GM10266 (cell line): ENCODE measurements around the gene PEX14.

Experiments used
- DNase-seq: peaks from one replicate; pipeline ENCODE4 v3.0.0; 2012; ENCODE audit errors: extremely low spot score
- CTCF ChIP-seq: IDR thresholded peaks from 2 replicates; pipeline ENCODE4 v1.5.1; 2012; ENCODE audit warnings: mild to moderate bottlenecking, low read depth; ENCODE audit not compliant: control insufficient read depth, insufficient read depth; ENCODE audit errors: missing control alignments

PEX14 gene

DNA sequence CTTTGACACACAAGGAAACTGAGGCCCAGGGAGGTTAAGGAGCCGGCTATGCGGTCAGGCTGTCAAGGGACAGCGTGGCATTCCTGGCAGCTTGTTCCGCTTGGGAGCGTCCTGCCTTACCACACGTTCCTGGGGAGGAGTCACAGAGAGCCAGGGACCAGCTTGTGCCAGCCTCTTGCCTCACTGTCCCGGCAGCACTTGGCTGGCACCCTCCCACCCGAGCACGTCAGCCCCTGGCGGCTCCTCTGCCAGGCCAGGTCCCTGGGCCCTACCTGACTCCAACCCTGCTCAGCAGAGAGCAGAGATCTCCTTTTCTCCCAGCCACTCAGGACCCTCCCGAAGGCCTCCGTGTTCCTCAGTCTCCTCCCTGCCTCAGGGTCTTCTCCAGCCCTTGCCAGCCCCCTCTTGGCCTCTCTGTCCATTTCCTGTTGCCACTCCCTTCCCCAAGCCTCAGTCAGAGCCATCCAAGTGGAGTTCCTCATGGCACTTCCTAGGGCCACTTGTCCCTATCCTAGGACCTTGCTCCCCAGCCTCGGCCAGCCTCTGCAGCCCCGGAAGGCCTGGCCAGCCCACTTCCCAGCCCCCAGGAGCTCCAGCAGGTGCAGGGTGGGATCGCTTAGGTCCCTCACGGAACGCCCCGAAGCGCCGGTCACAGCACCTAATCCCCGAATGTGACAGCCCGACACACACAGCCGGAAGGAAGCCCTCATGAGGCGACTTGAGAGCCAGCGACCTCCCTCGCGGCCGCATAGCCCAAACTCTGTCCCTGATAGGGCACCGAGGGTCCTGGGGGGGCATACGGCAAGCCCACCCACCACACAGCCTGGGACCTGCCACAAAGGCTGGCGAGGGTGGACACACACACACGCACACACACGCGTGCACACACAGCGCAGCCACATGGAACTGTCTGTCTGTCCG is 191.4 kb downstream of the PEX14 start:
- TF ChIP-seq CTCF, result no peak
- no peak for DNase-seq

DNA sequence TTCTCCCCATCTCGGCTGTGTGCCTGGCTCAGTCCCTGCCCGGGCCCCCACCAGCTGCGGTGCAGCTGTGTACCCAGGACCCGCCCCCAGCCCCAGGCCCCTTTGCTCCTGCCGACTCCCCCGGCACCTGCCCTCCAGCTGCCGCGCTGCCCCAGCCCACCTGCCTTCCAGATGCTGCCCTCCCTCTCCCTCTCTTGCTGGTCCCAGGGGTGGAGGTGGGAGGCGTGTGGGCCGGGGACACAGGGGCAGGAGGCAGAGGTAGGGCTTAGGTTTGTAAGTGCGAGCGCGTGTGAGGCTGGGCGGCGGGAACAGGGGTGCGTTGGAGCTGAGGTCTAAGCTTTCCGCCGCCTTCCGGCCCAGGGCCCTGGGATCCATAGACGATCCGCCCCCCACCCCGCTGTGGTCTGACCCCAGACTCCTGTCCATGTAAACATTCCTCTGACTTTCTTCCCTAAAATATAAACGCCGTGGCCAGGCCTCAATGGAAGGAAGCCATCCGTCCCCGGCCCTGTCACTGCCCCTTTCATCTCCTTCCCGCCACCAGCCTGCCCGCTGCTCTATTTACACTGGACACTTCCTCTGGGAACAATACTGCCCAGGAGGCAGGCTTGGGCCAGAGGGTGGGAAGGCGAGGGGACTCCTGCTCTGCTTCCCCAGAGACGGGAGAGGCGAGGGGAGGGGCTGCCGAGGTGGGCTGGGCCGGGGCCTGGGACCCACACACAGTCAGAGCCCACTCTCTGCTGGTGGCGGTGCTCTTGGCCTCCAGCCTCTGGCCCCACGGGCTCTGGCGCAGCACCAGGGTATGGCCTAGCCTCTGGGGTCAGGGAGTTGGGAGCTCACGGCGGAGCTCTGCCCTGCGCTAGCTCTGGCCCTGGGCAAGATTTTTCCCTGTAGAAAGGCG is 193.4 kb downstream of the PEX14 start:
- DNase-seq, result no peak
- TF ChIP-seq CTCF, result no peak

- DNase-seq, result no peak
- no peak for TF ChIP-seq CTCF
Measured at GRCh38 chr1:10669570-10669969, 194.8 kb downstream of the PEX14 start.

DNA sequence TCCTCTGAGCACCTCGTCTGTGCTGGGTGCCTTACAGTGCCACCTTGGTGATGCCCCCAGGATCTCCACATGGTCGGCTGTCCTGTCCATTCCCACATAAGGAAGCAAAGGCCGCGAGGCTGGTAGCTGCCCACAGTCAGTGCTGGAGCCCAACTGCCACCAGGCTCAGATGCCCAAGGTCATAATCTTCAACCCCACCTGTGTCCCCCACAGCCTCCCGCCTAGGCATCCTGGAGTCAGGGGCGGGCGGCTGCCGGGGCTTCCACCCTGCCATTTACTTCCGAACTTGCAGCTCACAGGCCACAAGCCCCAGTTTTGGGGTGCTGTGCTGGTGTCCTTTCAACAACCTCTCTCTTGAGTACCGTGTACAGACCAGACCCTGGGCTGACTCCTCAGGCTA is 195.4 kb downstream of the PEX14 start:
- TF ChIP-seq CTCF, result no peak
- no peak for DNase-seq

GRCh38 chr1:10671090-10671489 is 196.3 kb downstream of the PEX14 start:
- DNase-seq, result no peak
- TF ChIP-seq CTCF, result no peak

- no peak for TF ChIP-seq CTCF
- no peak for DNase-seq
Measured at GRCh38 chr1:10671622-10672342, 197.0 kb downstream of the PEX14 start.
